Common myeloid progenitor, CD34-positive (primary cell): ENCODE results near the gene PTPRN2.
"Not testable (repeated sequence)": the region's sequence is repeated elsewhere in the genome, so short reads cannot be mapped to it uniquely, and the experiment has no call there.

ENCODE experiments used
- CTCF ChIA-PET: fragments of 350-600 bp; sonication (Branson Sonifier 250); formaldehyde crosslinking; loops from one replicate; lab custom pipeline; 2021; ENCODE audit warnings: antibody characterized with exemption; lab: Charles Lee
- POLR2A ChIA-PET: fragments of 350-600 bp; sonication (Branson Sonifier 250); formaldehyde crosslinking; loops from one replicate; lab custom pipeline; 2021; ENCODE audit warnings: antibody characterized with exemption; lab: Charles Lee
- DNase-seq, 3 donors: peaks; one replicate each; pipeline versions ENCODE4 v3.0.0 to v3.0.0-alpha.2; 2013
- H3K27ac ChIP-seq, 2 experiments: 1 replicate in 1 of 2; 2 replicates in 1 of 2; pipeline ENCODE4 v1.7.0; 2013; ENCODE audit warnings: inconsistent platforms in 2 of 2, low read length in 2 of 2, mild to moderate bottlenecking in 2 of 2, low read depth in 1 of 2, moderate library complexity in 1 of 2; ENCODE audit not compliant: severe bottlenecking in 2 of 2, insufficient read depth in 1 of 2, poor library complexity in 1 of 2
- H3K27me3 ChIP-seq, 5 experiments: replicated peaks in 2 of 5; 1 replicate in 3 of 5; 2 replicates in 2 of 5; pipeline versions ENCODE4 v1.6.1 to v1.7.0; 2013; ENCODE audit warnings: low read length in 4 of 5, mild to moderate bottlenecking in 2 of 5, moderate library complexity in 2 of 5, inconsistent platforms in 1 of 5; ENCODE audit not compliant: insufficient read depth in 5 of 5, control insufficient read depth in 4 of 5
- H3K36me3 ChIP-seq, 4 experiments: 1 replicate in 2 of 4; 2 replicates in 2 of 4; pipeline versions ENCODE4 v1.6.1 to v1.7.0; 2013; ENCODE audit warnings: low read length in 3 of 4, control low read depth in 1 of 4, mild to moderate bottlenecking in 1 of 4; ENCODE audit not compliant: control insufficient read depth in 4 of 4, insufficient read depth in 4 of 4
- H3K4me1 ChIP-seq, 4 experiments: 1 replicate in 3 of 4; 2 replicates in 1 of 4; pipeline versions ENCODE4 v1.6.1 to v1.7.1; 2013; ENCODE audit warnings: low read length in 3 of 4, mild to moderate bottlenecking in 3 of 4, control low read depth in 1 of 4, inconsistent platforms in 1 of 4, moderate library complexity in 1 of 4; ENCODE audit not compliant: control insufficient read depth in 4 of 4, insufficient read depth in 4 of 4; ENCODE audit errors: control extremely low read depth in 1 of 4
- H3K4me3 ChIP-seq, 7 experiments: 1 replicate in 4 of 7; 2 replicates in 3 of 7; pipeline versions ENCODE4 v1.5.1 to v1.7.0; 2013; ENCODE audit warnings: mild to moderate bottlenecking in 7 of 7, low read length in 6 of 7, moderate library complexity in 6 of 7, inconsistent platforms in 2 of 7, low read depth in 2 of 7, control low read depth in 1 of 7; ENCODE audit not compliant: insufficient read depth in 4 of 7, control insufficient read depth in 1 of 7; ENCODE audit errors: extremely low read depth in 1 of 7
- H3K9me3 ChIP-seq, 5 experiments: 1 replicate in 4 of 5; 2 replicates in 1 of 5; pipeline versions ENCODE4 v1.6.1 to v1.7.1; 2013; ENCODE audit warnings: low read length in 4 of 5, mild to moderate bottlenecking in 2 of 5, inconsistent platforms in 1 of 5, low read depth in 1 of 5, moderate library complexity in 1 of 5; ENCODE audit not compliant: control insufficient read depth in 4 of 5, insufficient read depth in 2 of 5; ENCODE audit errors: control extremely low read depth in 1 of 5
- WGBS: methylation state at CpG from one replicate; pipeline ENCODE4 v1.1.5; 2013; ENCODE audit not compliant: insufficient coverage; 5-methylcytosine and 5-hydroxymethylcytosine counted together

PTPRN2 gene

DNA sequence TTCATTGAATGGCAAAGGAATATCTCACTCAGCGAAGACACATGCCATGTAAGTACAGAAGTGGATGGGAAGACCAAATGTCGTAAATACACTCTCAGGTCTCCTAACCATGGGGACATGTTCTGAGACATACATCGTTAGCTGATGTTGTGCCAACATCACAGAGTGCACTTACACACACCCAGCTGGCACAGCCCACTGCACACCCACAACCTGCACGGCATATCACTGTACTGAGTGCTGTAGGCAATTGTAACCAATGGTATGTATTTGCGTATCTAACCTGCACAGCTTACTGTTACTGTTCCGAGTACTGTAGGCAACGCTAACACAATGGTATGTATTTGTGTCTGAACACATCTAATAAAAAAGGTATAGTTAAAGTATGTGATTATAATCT, 550.4 kb downstream of the PTPRN2 start:
- POLR2A ChIA-PET: no interaction called here
- peaks cover 2 to 36% (median 16%) of the 10 kb centered on the region in 5 experiments for H3K9me3 ChIP-seq
- H3K4me1 ChIP-seq: no peaks in the 10 kb centered on the region
- H3K4me3 ChIP-seq: no peak overlapping the region
- CTCF ChIA-PET: no interaction called here
- peaks cover 0 to 7% (median 0%) of the 10 kb centered on the region in 5 experiments for H3K27me3 ChIP-seq
- WGBS: 100% methylated on average over 3 of the region's 7 CpGs
- no peaks in the 10 kb centered on the region for H3K36me3 ChIP-seq
- DNase-seq: no peak
- no peak overlapping the region for H3K27ac ChIP-seq

DNA sequence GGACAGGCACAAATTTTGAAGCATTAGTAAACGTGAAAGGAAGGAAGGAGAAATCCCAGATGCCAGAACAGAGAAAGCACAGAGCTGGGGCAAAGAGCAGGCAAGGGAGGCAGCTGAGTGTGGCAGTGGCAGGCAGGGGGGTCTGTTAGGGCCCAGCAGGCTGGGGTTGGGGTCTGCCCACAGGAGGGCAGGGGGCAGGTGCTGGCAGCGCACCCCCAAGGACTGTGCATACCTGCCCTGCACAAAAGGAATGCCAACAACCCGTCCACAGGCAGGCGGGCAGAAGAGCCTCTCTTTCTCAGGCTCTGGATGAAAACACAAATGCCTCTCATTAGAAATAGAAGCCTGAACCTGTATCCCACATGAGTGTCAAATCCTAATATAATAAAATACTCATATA, 552.3 kb downstream of the PTPRN2 start:
- Histone ChIP-seq H3K4me3 (no peak overlapping the region), H3K36me3 (no peaks in the 10 kb centered on the region), H3K27me3 (peaks cover 0 to 15% (median 0%) of the 10 kb centered on the region in 5 experiments), H3K4me1 (no peaks in the 10 kb centered on the region), H3K9me3 (peaks cover 2 to 36% (median 13%) of the 10 kb centered on the region in 5 experiments), H3K27ac (no peak overlapping the region)
- no peak for DNase-seq
- CTCF ChIA-PET: no interaction called here
- WGBS: 85% methylated on average over 4 of the region's 4 CpGs
- POLR2A ChIA-PET: no interaction called here

DNA sequence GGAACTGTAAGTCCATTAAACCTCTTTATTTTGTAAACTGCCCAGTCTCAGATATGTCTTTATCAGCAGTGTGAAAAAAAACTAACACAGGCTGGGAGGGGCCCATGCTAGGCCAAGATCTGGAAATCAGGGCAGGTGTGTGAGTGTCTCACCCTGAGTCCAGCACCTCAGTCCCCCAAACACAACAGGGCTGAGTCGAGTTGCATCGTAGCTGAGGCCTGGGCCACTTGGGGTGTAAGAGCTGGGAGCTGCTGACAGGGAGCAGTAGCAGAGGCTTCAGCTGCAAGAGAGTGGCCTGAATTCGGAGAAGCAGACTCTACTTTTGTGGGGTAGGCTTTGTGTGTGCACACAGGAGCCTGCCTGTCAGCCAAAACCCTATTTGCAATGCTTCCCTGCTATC, 553.1 kb downstream of the PTPRN2 start:
- Histone ChIP-seq H3K27me3 (peaks cover 0 to 18% (median 0%) of the 10 kb centered on the region in 5 experiments), H3K36me3 (no peaks in the 10 kb centered on the region), H3K4me1 (no peaks in the 10 kb centered on the region), H3K9me3 (peaks cover under 1 to 33% (median 13%) of the 10 kb centered on the region in 5 experiments), H3K27ac (no peak overlapping the region), H3K4me3 (no peak overlapping the region)
- no peak for DNase-seq
- 100% methylated on average over 2 of the region's 3 CpGs for WGBS
- ChIA-PET POLR2A (no interaction called here), CTCF (no interaction called here)

DNA sequence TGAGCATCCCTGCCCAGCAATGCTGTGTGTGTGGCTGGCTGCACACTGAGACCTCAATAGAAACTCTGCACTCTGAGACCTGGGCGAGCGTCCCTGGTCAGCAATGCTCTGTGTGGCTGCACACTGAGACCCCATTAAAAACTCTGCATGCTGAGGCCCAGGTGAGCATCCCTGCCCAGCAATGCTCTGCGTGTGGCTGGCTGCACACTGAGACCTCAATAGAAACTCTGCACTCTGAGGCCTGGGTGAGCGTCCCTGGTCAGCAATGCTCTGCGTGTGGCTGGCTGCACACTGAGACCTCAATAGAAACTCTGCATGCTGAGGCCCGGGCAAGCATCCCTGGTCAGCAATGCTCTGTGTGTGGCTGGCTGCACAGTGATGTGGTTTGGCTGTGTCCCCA, 553.7 kb downstream of the PTPRN2 start:
- Histone ChIP-seq H3K27me3 (peaks cover 0 to 18% (median 0%) of the 10 kb centered on the region in 5 experiments), H3K9me3 (peaks cover 0 to 26% (median 8%) of the 10 kb centered on the region in 5 experiments)
- CTCF ChIA-PET, H3K4me1 ChIP-seq, H3K4me3 ChIP-seq, H3K27ac ChIP-seq, POLR2A ChIA-PET, H3K36me3 ChIP-seq, DNase-seq: not testable (repeated sequence)
- WGBS: 97% methylated on average over 4 of the region's 6 CpGs

DNA sequence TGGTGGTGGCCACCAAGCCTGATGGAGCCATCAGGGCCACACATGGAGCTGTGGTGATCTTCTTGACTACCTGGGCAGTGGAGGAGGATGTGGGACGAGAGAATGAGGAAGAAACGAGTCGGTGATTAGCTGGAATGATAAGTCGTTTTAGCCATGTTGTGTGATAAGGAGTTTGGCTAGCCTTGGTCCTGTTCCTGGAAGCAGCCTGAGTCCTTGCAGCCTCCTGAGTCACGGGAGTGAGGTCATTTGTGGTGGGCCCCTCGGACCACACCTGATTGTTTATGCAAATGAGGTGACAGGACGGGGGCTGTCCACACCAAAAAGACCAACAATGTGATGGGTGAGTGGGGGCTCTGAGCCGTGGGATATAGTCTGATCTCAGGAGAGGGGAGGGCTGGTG, 554.4 kb downstream of the PTPRN2 start:
- 93% methylated on average over 2 of the region's 8 CpGs for WGBS
- H3K4me3 ChIP-seq: no peak overlapping the region
- CTCF ChIA-PET: no interaction called here
- DNase-seq: no peak
- H3K27me3 ChIP-seq: peaks cover 0 to 18% (median 0%) of the 10 kb centered on the region in 5 experiments
- POLR2A ChIA-PET: no interaction called here
- H3K9me3 ChIP-seq: peaks cover 0 to 23% (median 8%) of the 10 kb centered on the region in 5 experiments
- no peaks in the 10 kb centered on the region for H3K36me3 ChIP-seq
- H3K27ac ChIP-seq: no peak overlapping the region
- no peaks in the 10 kb centered on the region for H3K4me1 ChIP-seq

DNA sequence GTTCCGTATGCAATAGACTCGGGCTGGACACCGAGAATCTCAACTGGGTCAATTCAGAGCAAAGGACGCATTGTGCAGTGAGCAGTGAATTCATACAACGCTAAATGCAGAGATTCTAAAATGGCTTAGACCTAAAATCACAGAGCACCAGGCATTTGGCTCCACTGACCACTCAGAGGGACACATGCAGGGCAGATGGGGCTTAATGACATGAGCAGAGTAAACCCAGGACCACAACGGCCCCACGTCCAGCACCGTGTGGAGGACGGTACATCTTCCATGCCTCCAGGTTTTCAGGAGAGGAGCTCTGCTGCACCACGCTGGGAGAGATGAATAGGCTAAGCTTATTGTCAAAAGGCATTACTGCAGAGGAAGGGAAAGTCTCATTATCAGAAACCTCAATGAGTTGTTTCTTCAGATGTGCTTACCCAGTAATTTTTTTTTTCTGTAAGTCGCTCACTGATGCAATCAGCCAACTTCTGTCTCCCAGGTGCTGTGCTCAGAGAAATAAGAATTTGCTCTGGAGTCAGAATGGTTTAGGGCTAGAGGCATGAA, 555.0 kb downstream of the PTPRN2 start:
- CTCF ChIA-PET: no interaction called here
- no peak overlapping the region for H3K4me3 ChIP-seq
- H3K4me1 ChIP-seq: no peaks in the 10 kb centered on the region
- DNase-seq: no peak
- no peak overlapping the region for H3K27ac ChIP-seq
- H3K36me3 ChIP-seq: no peaks in the 10 kb centered on the region
- POLR2A ChIA-PET: no interaction called here
- peaks cover 0 to 18% (median 0%) of the 10 kb centered on the region in 5 experiments for H3K27me3 ChIP-seq
- peaks cover 0 to 23% (median 8%) of the 10 kb centered on the region in 5 experiments for H3K9me3 ChIP-seq
- 83% methylated on average over 10 of the region's 11 CpGs for WGBS

DNA sequence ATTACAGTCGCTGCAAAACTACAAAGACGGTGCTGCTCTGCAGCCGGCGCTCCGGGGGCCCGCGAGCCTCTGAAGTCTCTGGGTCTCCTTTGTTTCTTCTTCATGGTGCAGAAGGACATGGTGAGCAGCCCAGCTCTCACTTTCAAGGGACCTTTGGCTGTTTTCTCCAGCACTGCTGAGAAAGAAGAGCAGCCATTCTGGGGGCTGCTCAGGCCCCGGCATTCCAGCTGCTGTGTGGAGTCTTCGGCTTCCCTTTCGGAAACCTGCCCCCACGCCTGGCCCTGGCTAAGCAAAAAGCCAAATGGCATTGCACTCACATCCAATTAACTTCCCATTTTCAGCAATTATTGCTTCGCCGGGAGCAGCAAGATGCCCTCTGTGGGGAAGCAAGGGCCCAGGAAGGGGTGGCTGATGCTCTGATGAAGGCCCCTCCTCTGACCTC, 555.7 kb downstream of the PTPRN2 start:
- Histone ChIP-seq H3K4me1 (no peaks in the 10 kb centered on the region), H3K36me3 (no peaks in the 10 kb centered on the region), H3K4me3 (no peak overlapping the region), H3K9me3 (peaks cover 0 to 23% (median 8%) of the 10 kb centered on the region in 5 experiments), H3K27me3 (peaks cover 0 to 18% (median 0%) of the 10 kb centered on the region in 5 experiments), H3K27ac (no peak overlapping the region)
- ChIA-PET POLR2A (no interaction called here), CTCF (no interaction called here)
- DNase-seq: no peak
- WGBS: 46% methylated on average over 8 of the region's 13 CpGs
